Measurements from ENCODE around the gene GNG4. TPM values are rescaled to one million over a fixed set of nuclear protein-coding genes. Genes with fewer than 3 reads are reported as not detected.

The GNG4 gene
- 0.12 TPM for total RNA-seq

- DNase-seq (ENCODE audit: low spot score) = no peak
Measured at GRCh38 chr1:235649368-235650163, at the start of gene GNG4. GNG4 (minus strand) TSS chr1:235649784; CDS start chr1:235583838, 65,946 bp downstream.

- no peak for DNase-seq (ENCODE audit: low spot score)
Measured at GRCh38 chr1:235697508-235697907, 47.9 kb upstream of the GNG4 start.

GRCh38 chr1:235689356-235689755 lies 39.8 kb upstream of the GNG4 start:
- DNase-seq (ENCODE audit: low spot score) = no peak

- no peak for DNase-seq (ENCODE audit: low spot score)
Measured at GRCh38 chr1:235688096-235688495, 38.5 kb upstream of the GNG4 start.

- no peak for DNase-seq (ENCODE audit: low spot score)
Measured at GRCh38 chr1:235683653-235684052, 34.1 kb upstream of the GNG4 start.

GRCh38 chr1:235682216-235682615 lies 32.6 kb upstream of the GNG4 start:
- DNase-seq (ENCODE audit: low spot score) = no peak

- DNase-seq (ENCODE audit: low spot score) = no peak
Measured at GRCh38 chr1:235679644-235680043, 30.1 kb upstream of the GNG4 start.

- no peak for DNase-seq (ENCODE audit: low spot score)
Measured at GRCh38 chr1:235679005-235679404, 29.4 kb upstream of the GNG4 start.

GRCh38 chr1:235675152-235675890 lies 25.7 kb upstream of the GNG4 start:
- DNase-seq (ENCODE audit: low spot score) = no peak

- no peak for DNase-seq (ENCODE audit: low spot score)
Measured at GRCh38 chr1:235673981-235674380, 24.4 kb upstream of the GNG4 start.

GRCh38 chr1:235671992-235672391 lies 22.4 kb upstream of the GNG4 start:
- DNase-seq (ENCODE audit: low spot score) = no peak

GRCh38 chr1:235670157-235670776 lies 20.7 kb upstream of the GNG4 start:
- DNase-seq (ENCODE audit: low spot score) = no peak

- no peak for DNase-seq (ENCODE audit: low spot score)
Measured at GRCh38 chr1:235669277-235669676, 19.7 kb upstream of the GNG4 start.

- no peak for DNase-seq (ENCODE audit: low spot score)
Measured at GRCh38 chr1:235663628-235664027, 14.0 kb upstream of the GNG4 start.

- no peak for DNase-seq (ENCODE audit: low spot score)
Measured at GRCh38 chr1:235661568-235661967, 12.0 kb upstream of the GNG4 start.

GRCh38 chr1:235659186-235659771 lies 9.7 kb upstream of the GNG4 start:
- DNase-seq (ENCODE audit: low spot score) = no peak

- no peak for DNase-seq (ENCODE audit: low spot score)
Measured at GRCh38 chr1:235657747-235658526, 8.4 kb upstream of the GNG4 start.

GRCh38 chr1:235657269-235657668 lies 7.7 kb upstream of the GNG4 start:
- DNase-seq (ENCODE audit: low spot score) = no peak

GRCh38 chr1:235652364-235652763 lies 2.8 kb upstream of the GNG4 start:
- no peak for DNase-seq (ENCODE audit: low spot score)

GRCh38 chr1:235651170-235651806 lies 1.7 kb upstream of the GNG4 start:
- DNase-seq (ENCODE audit: low spot score) = no peak

Measured in mucosa of gallbladder (tissue), 1 donor.